Left cardiac atrium (tissue), 4 donors: ENCODE data around the gene PCDHGA2. TPM values are rescaled to one million over a fixed set of nuclear protein-coding genes. Genes with fewer than 3 reads are reported as not detected.
"Not testable (repeated sequence)": the region's sequence is repeated elsewhere in the genome, so short reads cannot be mapped to it uniquely, and the experiment has no call there.

ENCODE experiments used
- ATAC-seq, 2 donors: fragments of 200-7000 bp; cut with Tn5 transposase; one replicate each; pipeline ENCODE4 v1.9.1; 2020; ENCODE audit warnings: mild to moderate bottlenecking in 2 of 2, moderate library complexity in 2 of 2
- DNase-seq: peaks from one replicate; pipeline ENCODE4 v3.0.0-alpha.2; 2020
- intact Hi-C, 2 donors: fragments of 100-400 bp; cut with DNase I; formaldehyde crosslinking; loops; one replicate each; pipeline versions ENCODE4 v1.14.1 to v1.15.1; 2022 to 2023
- long read RNA-seq: library from polyadenylated mRNA; unstranded; transcript quantifications from one replicate; pipeline ENCODE4 v2.0.0, GENCODE V29; 2021
- total RNA-seq, 2 donors: library from RNA; stranded (reverse); fragmentation: NEBNext Ultra II Directional; extraction: Animal tissue kit (Norgen Biotek cat#: 25700); gene quantifications; one replicate each; pipeline ENCODE4 v1.2.1, GENCODE V29; 2021
- donor health status: DM: no; HTN: yes; CAD: no.
- donor health status: DM: no; HTN: yes; CAD: no; lungs with severe emphysema.
- donor health status: DM: yes; HTN: yes; CAD: no.
- donor health status: Dilated cardiomyopathy.

Gene PCDHGA2
- total RNA-seq: 1 to 10 TPM; 4.5 to 7.3 TPM
- long read RNA-seq, full-length matches to known transcripts: 5 of 5 reads
- long read RNA-seq, partial matches to known transcripts: 0 of 5 reads
- long read RNA-seq, other reads (novel, unspliced or antisense): 0 of 5 reads

DNA sequence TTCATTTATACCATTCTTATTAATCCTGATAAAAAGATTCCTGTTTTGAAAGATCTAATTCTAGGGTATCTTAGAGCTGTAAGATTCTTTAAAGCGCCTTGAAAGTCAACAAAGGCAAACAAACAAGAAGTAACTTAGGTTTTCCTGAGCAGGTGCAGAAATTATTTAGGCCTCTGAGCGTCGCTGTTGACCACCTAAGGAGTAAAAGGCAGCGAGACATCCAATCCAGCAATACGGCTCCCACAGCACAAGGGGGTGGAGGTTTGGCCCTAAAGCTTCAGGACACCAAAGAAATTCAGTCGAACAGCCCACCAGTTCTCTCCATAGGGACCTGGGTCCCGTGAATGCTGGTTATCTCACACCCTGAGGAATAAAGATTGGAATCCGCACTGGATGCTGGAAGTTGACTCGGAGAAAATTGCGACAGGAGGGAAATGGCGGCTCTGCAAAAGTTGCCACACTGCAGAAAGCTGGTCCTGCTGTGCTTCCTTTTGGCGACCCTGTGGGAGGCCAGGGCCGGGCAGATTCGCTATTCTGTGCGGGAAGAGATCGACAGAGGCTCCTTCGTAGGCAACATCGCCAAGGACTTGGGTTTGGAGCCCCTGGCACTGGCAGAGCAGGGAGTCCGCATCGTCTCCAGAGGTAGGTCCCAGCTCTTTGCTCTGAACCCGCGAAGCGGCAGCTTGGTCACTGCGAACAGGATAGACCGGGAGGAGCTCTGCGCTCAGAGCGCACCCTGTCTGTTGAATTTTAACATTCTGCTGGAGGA is at the start of gene PCDHGA2:
TSS of gene PCDHGA2 (plus strand) at position 223 of the 769 bp plus-strand sequence.
- intact Hi-C loops: loop anchor here (5.0 to 10.0 kb wide), 2 partner anchors 224 to 226 kb away; no protein-coding TSS in a partner anchor
- DNase-seq (peak; percentile 31), ATAC-seq (peak; percentile 74 to 78)

- DNase-seq: no peak
Measured at GRCh38 chr5:141298376-141298775, 40.2 kb upstream of the PCDHGA2 start.

GRCh38 chr5:141303756-141304155 is 34.8 kb upstream of the PCDHGA2 start, which contains the start of gene SLC25A2:
Gene SLC25A2 (minus strand): TSS chr5:141304049. CDS start chr5:141303865, 184 bp downstream.
- DNase-seq: no peak
- ATAC-seq: no peak
- intact Hi-C loops: no loop called here

More at GRCh38 chr5:141298376-141298775, 40.2 kb upstream of the PCDHGA2 start:
- intact Hi-C loops: no loop called here
- no peak for ATAC-seq

- intact Hi-C loops: no loop called here
- ATAC-seq (no peak), DNase-seq (no peak)
Measured at GRCh38 chr5:141306630-141307029, 31.9 kb upstream of the PCDHGA2 start.

DNA sequence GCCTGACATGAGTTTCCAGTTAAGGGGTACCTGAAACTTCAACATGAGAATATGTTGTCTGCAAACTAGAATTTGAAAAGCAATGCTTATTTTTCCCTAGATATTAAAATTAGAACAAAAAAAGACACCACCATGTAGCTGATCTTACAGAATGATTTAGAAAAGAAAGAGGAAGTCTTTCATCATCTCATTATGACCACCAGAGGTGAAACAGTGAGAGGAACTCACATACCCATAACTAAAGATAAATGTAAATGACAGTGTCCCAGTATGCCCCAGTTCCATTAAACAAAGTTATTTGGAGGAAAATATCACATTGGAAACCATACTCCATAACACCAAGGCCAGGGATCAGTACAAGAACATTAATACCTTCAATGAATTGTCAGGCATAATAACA is 24.8 kb upstream of the PCDHGA2 start:
- no peak for ATAC-seq
- intact Hi-C loops: no loop called here
- no peak for DNase-seq

DNA sequence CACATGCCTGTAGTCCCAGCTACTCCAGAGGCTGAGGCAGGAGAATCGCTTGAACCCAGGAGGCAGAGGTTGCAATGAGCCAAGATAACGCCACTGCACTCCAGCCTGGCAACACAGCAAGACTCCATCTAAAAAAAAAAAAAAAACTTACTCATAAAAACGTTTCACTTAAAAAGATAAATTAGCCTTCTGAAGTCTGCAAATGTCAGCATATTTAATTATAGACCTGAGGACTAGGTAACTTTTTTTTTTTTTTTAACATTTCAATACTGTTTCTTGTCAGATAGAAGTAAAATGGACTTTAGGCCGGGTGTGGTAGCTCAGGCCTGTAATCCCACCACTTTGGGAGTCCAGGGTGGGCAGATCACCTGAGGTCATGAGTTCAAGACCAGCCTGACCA is 21.6 kb upstream of the PCDHGA2 start:
- ATAC-seq, intact Hi-C loops, DNase-seq: not testable (repeated sequence)

DNA sequence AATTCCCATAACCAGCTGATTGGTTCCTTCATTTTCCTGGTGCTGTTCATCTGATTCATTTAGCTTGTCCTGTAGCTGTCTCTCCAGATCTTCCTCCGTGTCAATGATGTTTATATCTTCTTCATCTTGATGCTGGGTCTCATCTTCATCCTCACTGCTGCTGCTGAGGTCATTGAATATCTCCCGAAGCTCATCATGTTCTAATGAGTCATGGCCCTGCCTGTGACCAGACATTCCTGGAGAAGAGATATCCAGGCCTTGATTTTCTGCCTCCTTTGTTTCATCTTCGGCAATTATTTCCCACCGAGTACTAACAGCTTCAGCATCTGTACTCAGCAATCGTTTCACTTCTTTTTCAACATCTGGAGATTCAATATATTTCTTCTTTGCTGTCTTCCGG is 19.4 kb upstream of the PCDHGA2 start:
- ATAC-seq: no peak
- no peak for DNase-seq
- intact Hi-C loops: no loop called here

DNA sequence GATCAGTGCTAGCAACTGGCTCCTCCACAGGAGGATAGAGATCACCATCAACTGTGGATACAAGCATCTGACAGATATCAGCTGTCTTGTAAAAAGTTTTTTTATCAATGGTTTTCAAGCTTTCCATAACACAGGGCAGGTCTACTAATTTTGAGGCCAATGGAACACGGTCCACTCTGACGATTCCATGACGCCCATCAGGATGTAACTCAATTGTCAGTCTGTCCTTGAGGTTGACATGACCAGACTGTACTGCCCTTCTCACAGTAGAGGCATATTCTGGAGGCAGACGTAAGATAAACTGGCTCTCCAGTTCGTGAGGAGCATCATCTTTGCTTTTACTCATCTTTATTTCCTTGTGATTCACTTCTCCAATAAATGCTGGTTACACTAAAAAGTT is 18.9 kb upstream of the PCDHGA2 start:
- DNase-seq: no peak
- intact Hi-C loops: loop anchor here in 1 of 2 donors (5.0 kb wide), 1 partner anchor 243 kb away; no protein-coding TSS in a partner anchor
- ATAC-seq: no peak

GRCh38 chr5:141320225-141321169 is 18.1 kb upstream of the PCDHGA2 start, which contains the start of gene TAF7:
Gene TAF7 (minus strand): TSS chr5:141320784. CDS start chr5:141320044, 740 bp downstream.
- intact Hi-C loops: loop anchor here in 1 of 2 donors (5.0 kb wide), 1 partner anchor 242 kb away; no protein-coding TSS in a partner anchor
- DNase-seq (peak; percentile 92), ATAC-seq (peak; percentile 100)

DNA sequence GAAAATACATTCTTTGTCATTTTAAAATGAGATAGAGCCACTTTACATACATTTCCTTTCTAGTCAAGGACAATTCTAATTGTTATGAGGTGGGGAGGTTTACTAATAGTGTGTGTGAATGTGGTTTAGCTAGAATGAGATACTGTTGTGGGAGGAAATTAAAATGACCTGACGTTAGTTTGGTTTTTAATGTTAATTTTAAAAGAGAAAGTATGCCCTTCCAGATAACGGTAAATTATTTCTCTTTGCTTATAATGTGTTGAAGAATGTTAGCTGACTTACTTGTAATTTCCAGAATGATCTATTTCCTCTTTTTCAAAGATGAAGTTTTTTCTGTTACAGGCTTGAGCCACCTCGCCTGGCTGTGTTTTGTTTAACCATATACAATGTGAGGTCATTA is 16.3 kb upstream of the PCDHGA2 start:
- ATAC-seq: no peak
- DNase-seq: no peak
- intact Hi-C loops: loop anchor here in 1 of 2 donors (5.0 kb wide), 1 partner anchor 240 kb away; no protein-coding TSS in a partner anchor

DNA sequence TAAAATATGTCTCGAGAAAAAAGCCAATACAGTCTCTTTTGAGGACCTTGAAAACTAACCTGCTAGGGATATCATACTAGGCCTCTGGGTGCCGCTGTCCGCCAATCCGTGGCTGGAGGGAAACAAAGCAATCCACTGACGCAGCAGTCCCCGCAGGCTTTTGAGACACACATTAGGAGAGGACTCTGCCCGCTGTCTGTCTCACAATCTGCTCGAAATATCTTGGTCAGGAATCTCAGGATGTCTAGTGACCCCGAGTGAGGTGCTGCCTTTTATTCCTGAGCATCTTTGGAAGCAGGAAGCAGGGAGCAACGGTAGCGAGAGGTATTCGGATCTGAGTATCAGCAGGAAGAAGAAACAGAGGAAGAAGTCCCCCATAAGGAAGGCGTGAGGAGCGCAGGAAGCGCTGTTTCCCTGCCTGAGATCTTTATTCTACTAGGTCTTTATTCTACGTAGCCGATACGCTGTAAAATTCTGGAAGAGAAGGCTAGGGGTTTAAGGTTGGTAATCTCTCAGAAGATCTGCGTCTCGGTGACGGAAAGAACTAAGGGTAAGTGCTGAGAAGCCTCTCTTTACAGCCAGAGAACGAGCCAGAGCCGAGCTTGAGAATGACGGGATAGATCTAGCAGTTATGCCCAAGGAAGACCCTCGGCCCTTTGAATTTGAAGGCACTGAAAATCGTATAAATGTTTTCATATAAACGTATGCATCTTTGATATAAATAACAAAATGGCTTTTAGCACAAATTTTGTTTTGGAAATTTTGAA is 12.3 kb upstream of the PCDHGA2 start:
- intact Hi-C loops: no loop called here
- peak; percentile 90 to 93 for ATAC-seq
- DNase-seq: peak; percentile 55

- no peak for DNase-seq
- ATAC-seq: no peak
- intact Hi-C loops: no loop called here
Measured at GRCh38 chr5:141328231-141328630, 10.3 kb upstream of the PCDHGA2 start.

- intact Hi-C loops: loop anchor here in 1 of 2 donors (10.0 kb wide), 1 partner anchor 234 kb away; no protein-coding TSS in a partner anchor
- ATAC-seq: peak in 1 of 2 donors; percentile 66
- no peak for DNase-seq
Measured at GRCh38 chr5:141330299-141331080, 8.1 kb upstream of the PCDHGA2 start, which contains the start of gene PCDHGA1. Gene PCDHGA1 (plus strand): TSS chr5:141330514.

GRCh38 chr5:141332571-141332970 is 6.0 kb upstream of the PCDHGA2 start:
- intact Hi-C loops: loop anchor here in 1 of 2 donors (10.0 kb wide), 1 partner anchor 232 kb away; no protein-coding TSS in a partner anchor
- not testable (repeated sequence) for ATAC-seq, DNase-seq

GRCh38 chr5:141340781-141341354 is 2.3 kb downstream of the PCDHGA2 start:
- DNase-seq, intact Hi-C loops, ATAC-seq: not testable (repeated sequence)

- intact Hi-C loops: no loop called here
- DNase-seq: no peak
- ATAC-seq: no peak
Measured at GRCh38 chr5:141342773-141343172, 4.2 kb downstream of the PCDHGA2 start.
